Cardiac septum (tissue), 1 donor: ENCODE results near the gene COL15A1. TPM values are rescaled to one million over a fixed set of nuclear protein-coding genes. Genes with fewer than 3 reads are reported as not detected.

Source experiments
- DNase-seq: peaks from one replicate; pipeline ENCODE4 v3.0.0-alpha.2; 2020; ENCODE audit warnings: low spot score
- intact Hi-C: fragments of 100-400 bp; cut with DNase I; formaldehyde crosslinking; loops from one replicate; pipeline ENCODE4 v1.14.0; 2022
- total RNA-seq: library from RNA; stranded (reverse); fragmentation: NEBNext Ultra II Directional; extraction: Animal tissue kit (Norgen Biotek cat#: 25700); gene quantifications from one replicate; pipeline ENCODE4 v1.2.1, GENCODE V29; 2021
- donor health status: DM: no; HTN: no; CAD: no.

Gene COL15A1
- total RNA-seq, 1 donor from 2014 or later, result 49.4 TPM

GRCh38 chr9:99057665-99058625, 114.2 kb downstream of the COL15A1 start:
- intact Hi-C loops, result no loop called here
- no peak for DNase-seq

- no peak for DNase-seq
- intact Hi-C loops, result no loop called here
These were observed 115.5 kb downstream of the COL15A1 start for GRCh38 chr9:99058964-99059921.

GRCh38 chr9:99060621-99061020, 116.9 kb downstream of the COL15A1 start:
- no peak for DNase-seq
- intact Hi-C loops, result no loop called here

GRCh38 chr9:99062549-99062948, 118.8 kb downstream of the COL15A1 start:
- intact Hi-C loops, result no loop called here
- DNase-seq, result no peak

GRCh38 chr9:99063522-99063921, 119.8 kb downstream of the COL15A1 start:
- no peak for DNase-seq
- intact Hi-C loops, result no loop called here

DNA sequence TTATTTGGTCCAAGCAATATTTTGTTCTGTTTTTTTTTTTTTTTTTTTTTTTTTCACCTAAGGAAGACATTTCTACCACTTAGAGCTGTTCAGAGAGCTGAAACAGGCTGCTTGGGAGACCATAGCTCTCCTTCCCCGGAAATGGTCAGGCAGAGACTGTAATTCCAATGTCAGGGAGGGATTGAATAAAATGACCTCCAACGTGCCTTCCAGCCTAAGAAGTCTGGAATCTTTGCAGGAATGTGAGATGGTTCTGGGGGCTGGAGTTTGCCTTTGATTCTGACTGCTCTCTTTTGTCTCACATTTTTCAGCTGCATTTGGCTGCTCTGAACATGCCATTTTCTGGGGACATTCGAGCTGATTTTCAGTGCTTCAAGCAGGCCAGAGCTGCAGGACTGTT, 122.9 kb downstream of the COL15A1 start:
- intact Hi-C loops, result no loop called here
- DNase-seq, result no peak

- no peak for DNase-seq
- intact Hi-C loops, result no loop called here
These were observed 125.4 kb downstream of the COL15A1 start for GRCh38 chr9:99069075-99069474.

GRCh38 chr9:99069546-99069945, 125.8 kb downstream of the COL15A1 start:
- DNase-seq, result no peak
- intact Hi-C loops, result no loop called here

DNA sequence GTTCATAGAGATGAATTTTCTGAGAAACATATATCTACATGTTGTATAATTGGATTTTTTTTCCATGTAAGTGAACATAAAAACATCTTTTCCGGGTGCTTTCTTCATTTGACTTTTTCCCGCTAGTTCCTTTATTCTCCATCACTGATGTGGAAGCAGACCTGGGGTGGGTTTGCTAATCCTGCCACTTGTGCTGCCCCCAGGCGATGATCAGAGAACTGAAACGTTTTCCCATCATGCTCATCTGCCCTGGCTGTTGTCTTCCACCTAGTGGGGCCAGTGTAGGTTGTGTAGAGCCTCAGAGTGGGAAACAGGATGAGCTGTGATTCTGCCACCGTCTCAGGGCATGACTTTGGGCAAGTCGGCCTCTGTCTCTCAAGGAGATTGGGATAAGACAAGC, 127.0 kb downstream of the COL15A1 start:
- intact Hi-C loops, result no loop called here
- no peak for DNase-seq

- intact Hi-C loops, result no loop called here
- no peak for DNase-seq
These were observed 127.8 kb downstream of the COL15A1 start for GRCh38 chr9:99071313-99072039.

DNA sequence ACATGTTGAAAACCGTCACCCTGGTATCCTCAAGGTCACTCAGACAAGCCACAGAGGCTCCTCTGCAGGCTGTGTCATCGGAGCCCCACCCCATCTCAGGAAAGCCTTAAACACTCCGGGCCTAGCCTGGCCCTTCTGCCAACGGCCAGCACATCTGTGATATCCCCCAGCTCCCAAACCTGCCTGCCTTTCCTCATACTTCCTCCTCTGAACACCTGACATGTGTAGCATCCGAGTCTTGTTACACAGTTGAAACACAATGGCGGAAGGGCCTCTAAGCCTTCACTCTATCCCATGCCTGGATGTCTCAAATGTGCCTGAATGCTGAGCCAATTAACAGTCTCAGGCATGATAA, 128.3 kb downstream of the COL15A1 start:
- intact Hi-C loops, result no loop called here

DNA sequence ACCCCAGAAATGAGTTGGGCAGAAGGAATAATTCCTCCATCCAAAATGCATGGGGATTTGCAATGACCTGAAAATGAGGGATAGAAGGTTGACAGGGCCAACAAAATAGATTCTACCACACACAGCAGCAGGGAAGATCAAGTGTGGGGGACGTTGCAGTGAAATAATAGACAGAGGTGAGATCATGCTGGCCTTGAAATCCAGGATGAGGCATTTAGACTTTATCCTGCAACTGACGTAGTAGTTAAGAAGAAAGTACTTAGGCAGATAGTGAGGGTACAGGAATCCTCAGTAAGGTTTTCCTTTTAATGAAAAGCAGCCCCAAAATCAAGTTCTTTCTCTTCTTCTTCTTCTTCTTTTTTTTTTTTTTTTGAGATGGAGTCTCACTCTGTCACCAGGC, 129.6 kb downstream of the COL15A1 start:
- DNase-seq, result no peak
- intact Hi-C loops, result no loop called here

More for the DNA sequence above, 128.3 kb downstream of the COL15A1 start:
- no peak for DNase-seq

DNA sequence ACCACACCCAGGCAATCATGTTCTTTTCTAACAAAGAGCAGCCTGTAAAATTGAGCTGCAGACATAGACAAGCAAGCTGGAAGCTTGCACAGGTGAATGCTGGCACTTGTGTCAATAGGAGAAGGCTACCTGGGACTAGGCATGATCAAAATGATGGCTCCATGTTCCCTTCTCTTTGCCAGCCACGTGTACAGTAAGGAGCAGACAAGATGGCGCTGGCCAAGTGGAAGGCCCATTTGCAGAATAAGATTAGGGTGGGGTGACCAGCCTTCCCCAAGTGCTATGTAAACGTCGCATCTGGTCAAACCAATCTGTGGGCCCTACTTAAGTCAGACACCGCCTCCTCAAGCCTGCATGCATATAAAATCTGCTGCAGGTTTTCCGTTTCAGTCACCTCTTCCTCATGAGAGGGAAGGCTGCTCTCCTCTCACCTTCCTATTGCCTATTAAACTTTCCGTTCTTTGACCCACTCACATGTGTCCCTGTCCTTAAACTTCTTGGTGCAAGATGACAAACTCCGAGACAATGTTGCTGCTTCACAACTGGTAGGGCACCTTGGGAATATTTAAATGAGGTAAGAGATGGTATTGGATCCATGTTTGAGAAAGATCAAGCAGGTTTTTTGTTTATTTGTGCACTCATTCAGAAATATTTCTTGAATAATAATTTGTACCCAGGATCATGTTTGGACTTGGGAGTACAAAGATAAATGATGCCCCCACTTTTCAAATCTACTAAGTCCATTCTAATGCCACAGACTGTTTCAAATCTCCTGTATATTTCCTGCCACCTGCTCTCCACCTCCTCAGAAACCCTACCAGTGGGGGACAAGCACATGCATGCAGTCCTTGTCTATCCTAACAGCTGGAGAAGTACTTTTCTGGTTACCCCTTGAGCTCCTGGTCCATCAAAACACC, 130.5 kb downstream of the COL15A1 start:
- DNase-seq, result no peak
- intact Hi-C loops, result no loop called here

DNA sequence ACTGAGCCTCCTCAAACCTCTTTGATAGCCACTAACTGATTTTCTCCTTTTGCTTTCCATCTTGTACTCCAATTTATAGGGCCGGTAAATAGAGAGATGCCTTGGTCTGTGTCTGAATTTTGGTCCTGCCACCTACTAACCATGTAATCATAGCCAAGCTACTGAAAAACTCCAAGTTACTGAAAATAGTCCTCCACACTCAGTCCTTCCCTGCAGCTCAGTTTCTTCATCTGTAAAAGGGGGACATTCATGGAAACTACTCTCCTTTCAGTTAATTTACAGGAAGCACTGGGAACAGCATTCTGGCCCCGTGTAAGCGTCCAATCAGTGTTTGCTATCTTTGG, 131.2 kb downstream of the COL15A1 start:
- intact Hi-C loops, result no loop called here
- no peak for DNase-seq

DNA sequence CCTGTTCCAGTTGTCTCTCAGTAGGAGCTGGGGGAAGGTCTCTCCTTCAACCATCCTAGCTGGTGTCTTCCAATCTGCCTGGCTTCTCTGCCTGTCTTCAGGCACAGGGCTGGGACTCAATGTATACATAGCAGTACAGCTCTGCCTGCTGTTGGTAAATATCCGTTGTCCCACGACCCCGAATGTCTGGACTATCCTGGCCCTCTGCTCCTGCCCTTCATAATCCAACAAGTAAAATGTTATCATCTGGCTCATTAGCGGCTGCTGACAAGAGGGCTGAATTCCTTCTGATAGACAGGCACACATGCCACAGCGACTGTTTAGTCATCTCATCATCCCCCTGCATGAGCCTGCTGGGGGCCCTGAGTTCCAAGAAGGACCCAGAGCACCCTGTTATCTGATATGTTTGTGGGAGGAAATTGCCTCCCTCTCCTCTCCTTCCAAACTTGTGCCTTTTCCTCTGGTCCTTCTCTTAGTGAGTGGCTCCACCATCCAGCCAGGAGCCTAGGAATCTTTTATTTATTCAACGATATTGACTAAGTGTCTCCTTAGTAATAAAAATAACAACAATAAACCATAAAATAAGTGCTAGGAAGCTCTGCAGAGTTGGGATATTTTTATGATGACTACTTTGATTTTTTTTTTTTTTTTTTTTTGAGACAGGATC, 131.7 kb downstream of the COL15A1 start:
- no peak for DNase-seq
- intact Hi-C loops, result no loop called here

DNA sequence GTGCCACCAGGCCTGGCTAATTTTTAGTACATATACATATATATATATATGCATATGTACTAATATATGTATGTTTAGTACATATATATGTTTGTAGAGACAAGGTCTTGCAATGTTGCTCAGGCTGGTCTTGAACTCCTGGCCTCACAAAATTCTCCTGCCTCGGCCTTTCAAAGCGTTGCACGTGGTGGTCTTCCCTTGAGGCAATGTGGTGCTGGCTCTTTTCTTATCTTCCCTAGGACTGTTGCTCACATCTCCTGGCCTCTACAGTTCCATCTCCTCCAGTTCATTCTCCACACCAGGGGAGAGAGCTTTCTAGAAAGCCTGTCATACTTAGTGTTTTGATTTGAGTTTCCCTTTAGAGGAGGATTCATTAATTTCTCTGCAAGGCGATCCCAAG, 132.3 kb downstream of the COL15A1 start:
- intact Hi-C loops, result no loop called here
- DNase-seq, result no peak

DNA sequence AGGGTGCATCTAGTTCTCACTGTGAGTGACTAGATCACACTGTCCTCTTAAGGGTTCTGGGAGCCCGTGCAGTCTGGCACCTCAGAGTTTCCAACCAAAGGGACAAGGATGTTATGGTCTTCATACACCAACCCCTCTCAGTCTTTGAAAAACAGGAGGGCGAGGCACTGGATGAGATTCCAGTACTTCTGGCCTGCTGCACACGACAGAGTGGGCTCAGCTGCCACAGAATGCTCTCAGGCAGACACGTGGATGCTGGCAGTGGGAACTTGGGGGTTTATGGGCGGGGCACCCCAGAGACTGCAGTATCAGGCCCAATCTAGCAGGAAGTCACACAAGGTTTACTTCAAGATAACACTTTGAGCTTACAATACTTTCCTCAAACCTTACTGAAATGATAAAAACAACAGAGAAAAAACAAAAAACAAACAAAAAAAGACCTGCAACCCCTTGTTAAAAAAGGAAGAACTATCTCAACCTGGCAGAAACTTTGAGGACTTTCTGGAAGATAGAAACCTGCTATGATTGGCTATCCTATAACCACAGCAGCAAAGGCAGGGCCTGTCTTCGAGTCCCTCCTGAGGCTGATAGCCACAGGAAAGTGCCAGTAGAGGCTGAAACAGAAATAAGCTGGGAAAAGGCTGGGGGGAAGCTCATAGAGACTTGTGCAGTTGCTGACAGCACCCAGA, 132.9 kb downstream of the COL15A1 start:
- intact Hi-C loops, result no loop called here
- DNase-seq, result no peak

- DNase-seq, result no peak
- intact Hi-C loops, result no loop called here
These were observed 135.0 kb downstream of the COL15A1 start for GRCh38 chr9:99078717-99079116.
